NCI-H345 treated with DMSO at 0.1 percent for 48 hours (cell line): ENCODE data around the gene SPACA4.

ENCODE experiments used
- DNase-seq: peaks from one replicate; lab custom pipeline; 2025; ENCODE audit not compliant: unreplicated experiment; lab: John Stamatoyannopoulos, UW

Gene SPACA4

DNA sequence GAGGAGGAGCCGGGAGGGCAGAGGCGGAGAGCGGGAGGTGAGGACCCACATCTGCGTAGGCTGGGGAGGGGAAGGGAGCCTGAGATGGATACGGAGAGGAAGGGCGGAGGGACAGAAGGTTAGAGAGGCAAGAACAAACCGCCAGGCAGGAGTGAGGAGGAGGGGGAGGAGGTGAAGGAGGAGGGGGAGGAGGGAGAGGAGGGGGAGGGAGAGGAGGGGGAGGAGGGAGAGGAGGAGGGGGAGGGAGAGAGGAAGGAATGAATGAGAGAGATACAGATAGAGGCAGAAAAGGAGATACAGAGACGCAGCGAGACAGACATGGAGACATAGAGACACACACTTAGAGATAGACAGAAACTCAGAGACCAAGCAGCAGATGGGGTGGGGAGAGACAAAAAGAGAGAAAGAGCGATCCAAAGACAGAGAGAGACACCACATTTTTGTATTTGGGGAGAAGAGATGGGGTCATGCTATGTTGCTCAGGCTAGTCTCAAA, 40.2 kb downstream of the SPACA4 start:
- no peak for DNase-seq

DNA sequence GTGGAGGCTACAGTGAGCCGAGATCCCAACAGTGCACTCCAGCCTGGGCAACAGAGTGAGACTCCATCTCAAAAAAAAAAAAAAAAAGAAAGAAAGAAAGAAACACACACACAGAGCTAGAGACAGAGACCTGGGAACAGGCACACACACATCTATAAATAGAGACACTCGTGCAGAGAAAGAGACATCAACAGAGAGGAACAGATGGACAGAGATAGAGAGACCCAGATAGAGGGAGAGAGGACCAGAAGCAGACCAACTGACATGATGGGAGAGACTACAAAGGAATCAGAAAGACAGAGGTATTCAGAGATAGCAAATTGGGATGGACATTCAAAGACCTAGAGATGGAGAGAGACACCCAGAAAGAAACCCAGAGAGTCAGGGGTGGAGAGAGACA, 41.6 kb downstream of the SPACA4 start:
- DNase-seq = no peak

DNA sequence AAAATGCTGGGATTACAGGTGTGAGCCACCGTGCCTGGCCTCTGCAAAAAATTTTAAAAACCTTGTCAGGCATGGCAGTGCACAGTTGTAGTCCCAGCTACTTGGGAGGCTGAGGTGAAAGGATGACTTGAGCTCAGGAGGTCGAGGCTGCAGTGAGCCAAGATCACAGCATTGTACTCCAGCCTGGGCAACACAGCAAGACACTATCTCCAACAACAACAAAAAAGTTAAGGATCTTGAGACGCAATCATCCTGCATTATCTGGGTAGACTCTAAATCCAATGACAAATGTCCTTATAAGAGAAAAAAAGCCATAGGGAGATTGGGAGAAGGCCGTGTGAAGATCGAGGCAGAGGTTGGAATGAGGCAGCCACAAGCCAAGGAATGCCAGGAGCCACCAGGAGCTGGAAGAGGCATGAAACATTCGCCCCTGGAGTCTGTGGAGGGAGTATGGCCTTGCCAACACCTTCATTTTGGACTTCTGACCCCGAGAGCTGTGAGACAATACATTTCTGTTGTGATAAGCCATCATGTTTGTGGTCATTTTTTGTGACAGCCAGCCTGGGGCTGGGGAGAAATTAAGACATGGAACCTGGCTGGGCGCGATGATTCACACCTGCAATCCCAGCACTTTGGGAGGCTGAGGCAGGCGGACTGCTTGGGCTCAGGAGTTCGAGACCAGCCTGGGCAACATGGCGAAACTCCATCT, 44.6 kb downstream of the SPACA4 start:
- DNase-seq = no peak

DNA sequence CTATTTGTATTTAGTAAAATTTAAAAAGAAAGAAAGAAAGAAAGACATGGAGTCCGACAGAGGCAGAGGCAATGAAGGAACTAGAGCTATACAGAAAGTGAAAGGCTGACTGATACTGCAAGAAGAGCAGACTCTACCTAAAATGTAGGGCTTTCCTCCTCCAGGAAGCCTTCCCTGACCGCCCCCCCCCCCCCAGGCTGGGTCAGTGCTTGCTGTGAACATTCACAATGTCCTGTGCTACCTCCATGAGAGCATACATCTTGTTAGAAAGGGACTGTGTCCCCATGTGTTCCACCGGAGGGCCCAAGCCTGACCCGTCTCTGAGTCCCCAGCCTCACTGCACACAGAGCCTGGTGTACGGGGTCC, 45.1 kb downstream of the SPACA4 start:
- no peak for DNase-seq

DNA sequence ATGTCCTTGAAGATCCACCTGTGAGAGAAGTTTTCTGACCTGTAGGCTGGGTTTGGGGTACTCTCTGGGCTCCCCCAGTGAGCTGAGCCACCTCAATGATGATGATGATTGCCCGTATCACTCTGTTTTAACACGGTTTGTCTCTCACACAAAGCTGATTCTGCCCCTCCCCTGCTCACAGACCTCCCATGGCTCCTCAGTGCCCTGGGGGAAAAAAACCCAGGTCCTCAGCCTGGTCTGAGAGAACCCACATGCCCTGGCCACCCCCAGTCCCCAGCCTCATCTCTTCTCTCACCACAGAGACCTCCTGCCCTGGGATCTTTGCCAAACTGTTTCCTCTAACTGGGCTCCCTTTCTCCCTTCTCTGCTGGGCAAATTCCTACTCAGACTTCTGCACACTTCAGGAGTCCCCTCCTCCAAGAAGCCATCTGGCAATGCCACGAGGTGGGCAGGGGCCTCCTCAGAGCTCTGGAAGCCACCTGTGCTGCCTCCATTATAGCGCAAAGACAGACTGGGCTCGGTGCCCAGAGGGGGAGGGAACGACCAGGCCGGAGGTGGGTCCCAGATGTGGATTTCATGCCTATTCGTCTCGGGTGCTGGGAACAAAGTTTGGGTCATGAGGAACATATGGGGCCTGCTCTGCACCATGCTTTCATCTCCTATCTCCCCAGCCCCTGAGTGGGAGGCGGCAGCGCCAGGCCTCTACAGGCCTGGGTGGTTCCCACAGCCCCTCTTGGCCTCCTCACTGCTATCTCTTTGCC, 47.9 kb downstream of the SPACA4 start:
- DNase-seq = peak; percentile 11

DNA sequence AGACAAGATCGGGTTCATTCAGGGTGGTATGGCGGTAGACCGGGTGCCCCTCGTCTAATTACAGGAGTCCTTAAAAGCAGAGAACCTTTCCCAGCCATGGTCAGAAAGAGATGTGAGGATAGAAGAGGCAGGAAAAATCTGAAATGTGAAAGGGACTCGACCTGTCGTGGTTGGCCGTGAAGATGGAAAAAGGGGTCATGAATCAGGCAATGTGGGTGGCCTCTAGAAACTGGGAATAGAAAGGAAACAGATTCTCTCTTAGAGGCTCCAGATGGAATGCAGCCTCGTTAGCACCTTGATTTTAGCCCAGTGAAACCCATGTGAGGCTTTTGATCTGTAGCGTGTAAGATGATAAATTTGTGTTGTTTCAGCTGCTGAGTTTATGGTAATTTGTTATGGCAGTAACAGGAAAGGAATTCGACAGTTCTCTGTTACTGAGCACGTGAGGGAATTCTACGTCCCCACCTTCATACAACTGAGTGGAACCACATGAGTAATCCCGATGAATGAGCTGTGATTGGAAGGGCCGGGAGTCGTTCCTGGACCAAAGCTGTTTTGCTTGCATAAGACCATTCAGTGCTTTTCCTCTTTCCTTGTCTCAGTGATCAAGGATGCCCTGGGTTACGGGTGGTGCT, 50.4 kb downstream of the SPACA4 start:
- no peak for DNase-seq
